PC-3 (cell line): Measurements from ENCODE around the gene OPN3. TPM values are rescaled to one million over a fixed set of nuclear protein-coding genes. Genes with fewer than 3 reads are reported as not detected.
A peak's percentile ranks its signal among the peaks of the same experiment; 100 is the strongest.

Experiments
- ATAC-seq: fragments of 200-7000 bp; cut with Tn5 transposase; 2 replicates; pipeline ENCODE4 v1.9.1; 2020; ENCODE audit warnings: mild to moderate bottlenecking, moderate library complexity
- BruUV-seq: library from RNA; stranded (reverse); fragments of 400-500 nt; replicated peaks from 2 replicates; lab custom pipeline; 2021; lab: Mats Ljungman, UMichigan
- CTCF ChIA-PET: fragments of 300-600 bp; sonication (Branson Sonifier 250); formaldehyde crosslinking; loops from one replicate; lab custom pipeline; 2022; ENCODE audit warnings: antibody characterized with exemption; lab: Charles Lee
- POLR2A ChIA-PET: fragments of 300-600 bp; sonication (Branson Sonifier 250); formaldehyde crosslinking; loops from one replicate; lab custom pipeline; 2022; ENCODE audit warnings: antibody characterized with exemption; ENCODE audit not compliant: unreplicated experiment; lab: Charles Lee
- DNase-seq: peaks from one replicate; pipeline ENCODE4 v3.0.0-alpha.2; 2015
- H2AFZ ChIP-seq: fragments of 300-600 bp; sonication (generic); 2 replicates; pipeline ENCODE4 v1.6.0; 2016; ENCODE audit warnings: antibody characterized with exemption, low read length
- H3F3A ChIP-seq: fragments of 300-600 bp; sonication (generic); one replicate; pipeline ENCODE4 v1.6.0; 2017; ENCODE audit warnings: antibody characterized with exemption, low read length, control low read depth, mild to moderate bottlenecking; ENCODE audit not compliant: unreplicated experiment
- H3K27ac ChIP-seq: fragments of 300-600 bp; sonication (generic); 2 replicates; pipeline ENCODE4 v1.5.1; 2016; ENCODE audit warnings: mild to moderate bottlenecking, low read length
- H3K27me3 ChIP-seq: fragments of 300-600 bp; sonication (generic); 2 replicates; pipeline ENCODE4 v1.6.1; 2016; ENCODE audit warnings: low read length, mixed read lengths
- H3K36me3 ChIP-seq: fragments of 300-600 bp; sonication (generic); 2 replicates; pipeline ENCODE4 v1.6.1; 2016; ENCODE audit warnings: low read depth, mixed run types, low read length, mixed read lengths
- H3K4me1 ChIP-seq: fragments of 300-600 bp; sonication (generic); 2 replicates; pipeline ENCODE4 v1.5.1; 2016; ENCODE audit warnings: low read length; ENCODE audit not compliant: insufficient read depth
- H3K4me2 ChIP-seq: fragments of 300-600 bp; sonication (generic); 2 replicates; pipeline ENCODE4 v1.6.0; 2016; ENCODE audit warnings: low read length
- H3K4me3 ChIP-seq: fragments of 300-600 bp; sonication (generic); 2 replicates; pipeline ENCODE4 v1.5.1; 2016; ENCODE audit warnings: mild to moderate bottlenecking, low read length, mixed read lengths
- H3K79me2 ChIP-seq: fragments of 300-600 bp; sonication (generic); 2 replicates; pipeline ENCODE4 v1.6.1; 2017; ENCODE audit warnings: low read length, mixed read lengths
- H3K9ac ChIP-seq: fragments of 300-600 bp; sonication (generic); 2 replicates; pipeline ENCODE4 v1.6.0; 2016; ENCODE audit warnings: mild to moderate bottlenecking, low read length
- H3K9me2 ChIP-seq: fragments of 300-600 bp; sonication (generic); replicated peaks from 2 replicates; pipeline ENCODE4 v1.6.1; 2016; ENCODE audit warnings: mixed run types, low read length, mixed read lengths
- H3K9me3 ChIP-seq: fragments of 300-600 bp; sonication (generic); 2 replicates; pipeline ENCODE4 v1.6.1; 2016; ENCODE audit warnings: low read length, mixed read lengths
- H4K20me1 ChIP-seq: fragments of 300-600 bp; sonication (generic); 2 replicates; pipeline ENCODE4 v1.6.1; 2016; ENCODE audit warnings: low read length, mixed read lengths
- CTCF ChIP-seq: fragments of 300-600 bp; sonication (generic); conservative IDR thresholded peaks from 2 replicates; pipeline ENCODE4 v1.5.1; 2017; ENCODE audit warnings: antibody characterized with exemption, low read depth, mild to moderate bottlenecking, low read length
- EZH2 ChIP-seq: fragments of 300-600 bp; sonication (generic); IDR thresholded peaks from one replicate; pipeline ENCODE4 v1.6.1; 2017; ENCODE audit warnings: antibody characterized with exemption, mild to moderate bottlenecking, low read length; ENCODE audit not compliant: unreplicated experiment
- EZH2phosphoT487 ChIP-seq: fragments of 300-600 bp; sonication (generic); IDR thresholded peaks from 2 replicates; pipeline ENCODE4 v1.6.1; 2018; ENCODE audit warnings: mild to moderate bottlenecking, antibody characterized with exemption, low read length, borderline replicate concordance
- intact Hi-C: fragments of 100-400 bp; cut with micrococcal nuclease; formaldehyde crosslinking; loops from 2 replicates; pipeline ENCODE4 v1.9.0; 2023
- total RNA-seq: library from RNA; depleted of rRNA; stranded (reverse); fragments of >200 nt; gene quantifications from 2 replicates; pipeline ENCODE4 v1.2.3, GENCODE V29; 2014

The OPN3 gene
- total RNA-seq, 1 experiment from 2014 or later = 44.8 TPM

- peak overlapping the region; percentile 88 for H3K4me2 ChIP-seq
- H4K20me1 ChIP-seq = peaks cover 34% of the 10 kb centered on the region
- no peaks in the 10 kb centered on the region for H3K9me3 ChIP-seq
- peak overlapping the region; percentile 79 for H3K9ac ChIP-seq
- DNase-seq (peak; percentile 53), ATAC-seq (no peak)
- H3K4me1 ChIP-seq = peaks cover 47% of the 10 kb centered on the region
- no peak for TF ChIP-seq CTCF
- no peak for TF ChIP-seq EZH2
- TF ChIP-seq EZH2phosphoT487 = no peak
- peaks cover 24% of the 10 kb centered on the region for H3K36me3 ChIP-seq
- intact Hi-C loops = loop anchor here (1.0 kb wide), 1 partner anchor 27 kb away; no protein-coding TSS in a partner anchor
- H3K4me3 ChIP-seq = peak overlapping the region; percentile 77
- peaks cover 8% of the 10 kb centered on the region for H3F3A ChIP-seq
- H3K9me2 ChIP-seq = no peaks in the 10 kb centered on the region
- no peaks in the 10 kb centered on the region for H3K27me3 ChIP-seq
- 0 out of 2 replicates have a peak overlapping the region, but pooled peaks have one; percentile 1 for H3K27ac ChIP-seq
- POLR2A ChIA-PET = interaction anchor here (0.7 kb wide), 1 partner anchor 114 kb away, joined by 3 read pairs; no protein-coding TSS in a partner anchor
- TSS peak; percentile 53 for BruUV-seq
- peaks cover 58% of the 10 kb centered on the region for H3K79me2 ChIP-seq
- H2AFZ ChIP-seq = peak overlapping the region; percentile 60
- CTCF ChIA-PET = no interaction called here
These were observed 1.1 kb downstream of the OPN3 start for GRCh38 chr1:241638909-241639622.

- POLR2A ChIA-PET = no interaction called here
- Histone ChIP-seq H2AFZ (no peak overlapping the region), H4K20me1 (peaks cover 34% of the 10 kb centered on the region), H3K4me2 (peak overlapping the region; percentile 88), H3K9me2 (no peaks in the 10 kb centered on the region), H3K36me3 (peaks cover 24% of the 10 kb centered on the region), H3K27me3 (no peaks in the 10 kb centered on the region), H3K4me3 (peak overlapping the region; percentile 77), H3K4me1 (peaks cover 47% of the 10 kb centered on the region), H3K79me2 (peaks cover 67% of the 10 kb centered on the region), H3K9me3 (no peaks in the 10 kb centered on the region), H3F3A (peaks cover 8% of the 10 kb centered on the region), H3K27ac (no peak overlapping the region), H3K9ac (peak overlapping the region; percentile 79; the same call in 1 of the 2 replicates)
- no peak for DNase-seq
- BruUV-seq = no TSS peak
- TF ChIP-seq EZH2phosphoT487 (no peak), CTCF (no peak), EZH2 (no peak)
- CTCF ChIA-PET = interaction anchor here (1.1 kb wide), 2 partner anchors 11 to 22 kb away, joined by 3 read pairs; no protein-coding TSS in a partner anchor
- no peak for ATAC-seq
- intact Hi-C loops = no loop called here
These were observed 2.0 kb downstream of the OPN3 start for GRCh38 chr1:241638099-241638682.
